ENCODE measurements around the gene RNU1-2.
"Not testable (repeated sequence)": the region's sequence is repeated elsewhere in the genome, so short reads cannot be mapped to it uniquely, and the experiment has no call there.

- TF ChIP-seq, protein P1, sequence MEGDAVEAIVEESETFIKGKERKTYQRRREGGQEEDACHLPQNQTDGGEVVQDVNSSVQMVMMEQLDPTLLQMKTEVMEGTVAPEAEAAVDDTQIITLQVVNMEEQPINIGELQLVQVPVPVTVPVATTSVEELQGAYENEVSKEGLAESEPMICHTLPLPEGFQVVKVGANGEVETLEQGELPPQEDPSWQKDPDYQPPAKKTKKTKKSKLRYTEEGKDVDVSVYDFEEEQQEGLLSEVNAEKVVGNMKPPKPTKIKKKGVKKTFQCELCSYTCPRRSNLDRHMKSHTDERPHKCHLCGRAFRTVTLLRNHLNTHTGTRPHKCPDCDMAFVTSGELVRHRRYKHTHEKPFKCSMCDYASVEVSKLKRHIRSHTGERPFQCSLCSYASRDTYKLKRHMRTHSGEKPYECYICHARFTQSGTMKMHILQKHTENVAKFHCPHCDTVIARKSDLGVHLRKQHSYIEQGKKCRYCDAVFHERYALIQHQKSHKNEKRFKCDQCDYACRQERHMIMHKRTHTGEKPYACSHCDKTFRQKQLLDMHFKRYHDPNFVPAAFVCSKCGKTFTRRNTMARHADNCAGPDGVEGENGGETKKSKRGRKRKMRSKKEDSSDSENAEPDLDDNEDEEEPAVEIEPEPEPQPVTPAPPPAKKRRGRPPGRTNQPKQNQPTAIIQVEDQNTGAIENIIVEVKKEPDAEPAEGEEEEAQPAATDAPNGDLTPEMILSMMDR (IDR thresholded peaks at IDR 0.05), result not testable (repeated sequence)
- TF ChIP-seq POLR2AphosphoS5, EP300, POLR2A (IDR thresholded peaks at IDR 0.05): not testable (repeated sequence)
Measured at GRCh38 chr1:16931206-16931934, 35.6 kb downstream of the RNU1-2 start.
